ENCODE measurements around the gene CAND2.

DNA sequence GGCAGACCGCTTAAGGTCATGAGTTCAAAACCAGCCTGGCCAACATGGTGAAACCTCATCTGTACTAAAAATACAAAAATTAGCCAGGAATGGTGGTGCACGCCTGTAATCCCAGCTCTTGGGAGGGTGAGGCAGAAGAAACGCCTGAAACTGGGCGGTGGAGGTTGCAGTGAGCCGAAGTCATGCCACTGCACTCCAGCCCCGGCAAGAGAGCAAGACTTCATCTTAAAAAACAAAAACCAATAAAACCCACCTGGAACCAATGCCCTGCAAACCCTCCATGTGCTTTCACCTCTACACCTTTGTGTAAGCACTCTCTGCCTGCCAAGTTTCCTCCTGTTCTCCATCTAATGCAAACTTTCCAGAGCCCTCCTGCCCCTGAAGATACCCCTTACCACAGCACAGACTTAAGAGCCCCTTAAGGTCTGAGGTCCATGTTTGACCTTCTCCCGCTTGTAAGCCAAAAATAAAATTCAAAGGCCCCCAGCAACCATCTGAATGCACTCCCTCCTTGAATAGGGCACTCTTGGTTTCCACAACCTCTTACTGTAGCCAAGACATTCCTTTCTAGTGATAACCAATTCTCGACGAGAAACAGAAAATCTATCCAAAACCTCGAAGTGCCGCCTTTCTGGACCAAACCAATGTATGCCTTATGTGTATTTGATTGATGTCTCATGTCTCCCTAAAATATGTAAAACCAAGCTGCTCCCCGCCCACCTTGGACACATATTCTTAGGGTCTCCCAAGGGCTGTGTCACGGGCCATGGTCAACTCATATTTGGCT lies 41.9 kb downstream of the CAND2 start:
- TF ChIP-seq, protein P1, sequence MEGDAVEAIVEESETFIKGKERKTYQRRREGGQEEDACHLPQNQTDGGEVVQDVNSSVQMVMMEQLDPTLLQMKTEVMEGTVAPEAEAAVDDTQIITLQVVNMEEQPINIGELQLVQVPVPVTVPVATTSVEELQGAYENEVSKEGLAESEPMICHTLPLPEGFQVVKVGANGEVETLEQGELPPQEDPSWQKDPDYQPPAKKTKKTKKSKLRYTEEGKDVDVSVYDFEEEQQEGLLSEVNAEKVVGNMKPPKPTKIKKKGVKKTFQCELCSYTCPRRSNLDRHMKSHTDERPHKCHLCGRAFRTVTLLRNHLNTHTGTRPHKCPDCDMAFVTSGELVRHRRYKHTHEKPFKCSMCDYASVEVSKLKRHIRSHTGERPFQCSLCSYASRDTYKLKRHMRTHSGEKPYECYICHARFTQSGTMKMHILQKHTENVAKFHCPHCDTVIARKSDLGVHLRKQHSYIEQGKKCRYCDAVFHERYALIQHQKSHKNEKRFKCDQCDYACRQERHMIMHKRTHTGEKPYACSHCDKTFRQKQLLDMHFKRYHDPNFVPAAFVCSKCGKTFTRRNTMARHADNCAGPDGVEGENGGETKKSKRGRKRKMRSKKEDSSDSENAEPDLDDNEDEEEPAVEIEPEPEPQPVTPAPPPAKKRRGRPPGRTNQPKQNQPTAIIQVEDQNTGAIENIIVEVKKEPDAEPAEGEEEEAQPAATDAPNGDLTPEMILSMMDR (IDR thresholded peaks at IDR 0.05): no peak
- no peak for TF ChIP-seq POLR2A (IDR thresholded peaks at IDR 0.05)
